Measurements from ENCODE around the gene CAMKV.

The CAMKV gene

GRCh38 chr3:49898991-49899390 is 29.3 kb upstream of the CAMKV start:
- DNase-seq (ENCODE audit: low read depth in 1 of 2, low spot score in 1 of 2): no peak

- DNase-seq (ENCODE audit: low read depth in 1 of 2, low spot score in 1 of 2): no peak
Measured at GRCh38 chr3:49896345-49896744, 26.6 kb upstream of the CAMKV start.

- DNase-seq (ENCODE audit: low read depth in 1 of 2, low spot score in 1 of 2): no peak
Measured at GRCh38 chr3:49895791-49896190, 26.1 kb upstream of the CAMKV start.

- no peak for DNase-seq (ENCODE audit: low read depth in 1 of 2, low spot score in 1 of 2)
Measured at GRCh38 chr3:49889296-49889695, 19.6 kb upstream of the CAMKV start.

GRCh38 chr3:49886922-49887265 is 17.2 kb upstream of the CAMKV start:
- no peak for DNase-seq (ENCODE audit: low read depth in 1 of 2, low spot score in 1 of 2)

DNA sequence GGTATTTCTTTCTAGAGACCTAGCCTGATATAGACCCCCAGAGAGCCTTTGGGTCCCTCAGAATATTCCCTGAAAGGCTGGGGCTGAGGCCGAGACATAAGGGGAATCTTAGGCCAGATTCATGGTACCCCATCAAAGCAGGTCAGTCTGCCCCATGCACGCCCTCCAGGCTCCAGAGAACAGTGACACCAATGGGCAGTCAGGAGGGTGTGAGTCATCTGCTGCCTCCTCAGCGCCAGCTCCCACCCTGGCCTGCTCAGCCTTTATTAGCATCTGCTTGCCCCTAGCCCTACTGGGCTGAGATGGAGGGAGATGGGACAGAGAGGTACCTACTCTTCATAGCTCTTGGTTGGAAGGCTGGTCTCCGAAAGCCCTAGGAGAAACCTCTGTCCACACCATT is 14.3 kb upstream of the CAMKV start:
- no peak for DNase-seq (ENCODE audit: low read depth in 1 of 2, low spot score in 1 of 2)

DNA sequence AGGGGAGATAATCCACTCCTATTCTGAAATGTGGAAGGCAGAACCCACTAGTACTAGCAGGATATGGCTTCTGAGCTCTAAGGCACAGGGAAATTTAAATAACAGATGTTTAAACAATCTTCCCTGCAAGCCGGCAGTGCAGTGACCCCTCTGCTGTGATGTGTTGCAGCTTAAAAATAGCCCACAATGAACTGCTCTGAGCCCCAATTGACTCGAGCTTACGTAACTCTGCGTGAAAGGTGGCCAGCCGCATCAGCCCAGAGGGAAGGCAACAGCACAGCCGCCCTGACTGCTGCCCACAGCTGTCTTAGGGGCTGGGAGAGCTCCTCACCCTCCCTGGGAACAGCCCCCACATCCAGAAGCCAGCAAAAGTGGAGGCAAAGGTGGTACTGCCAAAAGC is 12.5 kb upstream of the CAMKV start:
- no peak for DNase-seq (ENCODE audit: low read depth in 1 of 2, low spot score in 1 of 2)

DNA sequence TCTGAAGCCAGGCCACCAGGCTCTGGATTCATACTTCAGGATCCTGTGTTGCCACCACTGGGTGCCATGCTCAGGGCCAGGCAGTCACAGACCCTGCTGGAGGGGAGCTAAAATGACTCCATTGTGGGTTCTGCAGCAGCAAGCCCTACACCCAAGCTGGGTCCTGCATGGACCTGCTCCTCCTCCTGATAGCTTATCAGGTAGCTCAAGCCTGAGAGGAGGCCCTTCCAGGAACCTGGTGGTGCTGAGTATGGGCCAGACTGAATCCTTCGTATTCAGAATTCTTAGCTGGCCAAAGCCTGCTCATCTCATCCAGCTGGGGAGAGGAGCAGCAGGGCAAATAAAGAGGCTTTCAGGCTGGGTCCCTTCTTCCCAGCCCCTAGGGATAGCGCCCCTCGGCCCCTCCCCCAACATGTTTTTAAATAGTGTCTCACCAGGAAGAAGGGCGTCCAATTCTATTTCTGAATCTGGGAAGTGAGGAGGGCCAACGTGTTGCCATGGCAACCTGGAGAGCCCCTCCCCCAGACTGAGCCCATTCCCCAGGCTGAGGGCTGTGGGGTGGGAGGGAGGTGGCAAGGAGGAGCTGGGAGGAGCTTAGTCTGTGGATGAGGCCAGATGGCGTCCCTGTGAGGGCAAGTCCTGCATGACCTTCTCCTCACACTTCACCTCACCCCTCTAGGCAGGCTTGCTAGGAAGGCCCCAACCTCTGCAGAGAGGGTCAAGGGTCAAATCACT is 11.0 kb upstream of the CAMKV start:
- no peak for DNase-seq (ENCODE audit: low read depth in 1 of 2, low spot score in 1 of 2)

DNA sequence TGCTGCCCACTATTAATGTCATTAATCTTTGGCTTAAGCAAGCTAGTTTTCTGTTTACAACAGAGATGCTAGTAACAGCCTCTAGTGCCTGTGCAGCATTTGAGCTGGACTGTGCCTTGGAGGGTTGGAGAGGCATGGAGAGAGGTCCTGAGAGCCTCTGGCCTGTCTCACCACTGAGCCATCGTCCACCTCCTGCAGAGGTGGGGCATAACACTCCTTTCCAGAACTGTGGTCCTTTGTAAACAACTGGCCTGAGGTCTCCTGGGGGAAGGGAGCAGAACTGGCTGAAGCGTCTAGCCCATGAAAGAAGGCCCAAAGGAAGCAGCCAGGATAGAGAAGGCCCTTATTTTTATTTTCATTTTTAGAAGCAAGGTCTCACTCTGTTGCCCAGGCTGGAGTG is 10.0 kb upstream of the CAMKV start:
- no peak for DNase-seq (ENCODE audit: low read depth in 1 of 2, low spot score in 1 of 2)

- DNase-seq (ENCODE audit: low read depth in 1 of 2, low spot score in 1 of 2): no peak
Measured at GRCh38 chr3:49878686-49879085, 9.0 kb upstream of the CAMKV start.

DNA sequence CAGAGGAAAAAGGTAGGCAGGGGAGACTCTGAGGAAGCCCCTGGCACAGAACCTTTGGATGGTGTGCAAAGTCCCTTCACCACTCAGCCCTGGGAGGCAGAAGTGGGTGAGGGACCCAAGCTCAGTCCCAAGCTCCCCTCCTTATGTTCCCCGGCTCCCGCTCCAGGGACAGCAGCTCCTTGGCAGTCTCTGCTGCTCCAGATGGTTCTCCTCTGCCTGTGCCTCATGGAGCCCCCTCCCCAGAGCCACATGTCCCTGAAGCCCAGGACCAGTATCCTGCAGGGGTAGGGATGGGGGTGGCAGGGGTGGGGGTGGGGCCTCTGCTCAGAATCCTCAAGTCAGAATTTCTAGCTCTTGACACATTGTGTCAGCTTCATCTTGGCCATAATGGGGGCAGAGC is 8.0 kb upstream of the CAMKV start:
- no peak for DNase-seq (ENCODE audit: low read depth in 1 of 2, low spot score in 1 of 2)

DNA sequence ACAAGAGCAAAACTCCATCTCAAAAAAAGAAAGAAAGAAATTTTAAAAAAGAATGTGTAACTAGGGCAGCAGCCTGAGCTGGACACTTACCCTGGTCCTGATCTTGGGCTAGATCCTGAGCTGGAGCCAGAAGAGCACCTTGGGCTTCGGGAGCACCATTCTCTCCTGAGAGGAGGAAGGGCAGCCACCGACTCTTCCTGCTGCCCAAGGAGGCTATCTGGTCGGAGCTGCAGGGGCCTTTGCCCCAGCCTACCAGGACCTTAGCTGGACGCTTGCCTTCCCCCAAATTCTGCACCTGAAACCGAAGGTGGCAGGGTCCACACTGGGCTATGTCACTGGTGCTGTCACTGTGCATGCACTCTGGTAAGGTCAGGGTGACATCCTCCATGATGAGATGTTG is 6.9 kb upstream of the CAMKV start:
- DNase-seq (ENCODE audit: low read depth in 1 of 2, low spot score in 1 of 2): no peak

DNA sequence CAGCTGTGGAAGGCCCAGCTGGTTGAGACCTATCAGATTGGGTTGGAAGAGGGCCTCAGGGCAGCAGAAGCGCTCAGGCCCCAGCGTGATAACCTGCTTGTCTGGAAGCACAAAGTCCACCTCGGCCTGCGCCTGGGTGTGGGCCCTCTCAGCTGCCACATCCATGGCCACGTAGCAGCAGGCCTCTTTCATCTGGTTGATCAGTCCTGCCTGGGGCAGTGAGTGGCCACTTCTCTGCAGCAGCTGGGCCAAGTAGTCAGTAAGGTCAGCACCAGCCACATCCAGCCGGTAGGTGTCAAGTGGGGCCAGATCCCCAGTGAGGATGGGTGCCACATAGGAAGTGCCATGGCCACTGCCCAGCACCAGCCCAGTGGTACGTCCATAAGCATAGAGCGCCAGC is 3.9 kb upstream of the CAMKV start:
- no peak for DNase-seq (ENCODE audit: low read depth in 1 of 2, low spot score in 1 of 2)

- no peak for DNase-seq (ENCODE audit: low read depth in 1 of 2, low spot score in 1 of 2)
Measured at GRCh38 chr3:49872801-49873281, 3.1 kb upstream of the CAMKV start.

GRCh38 chr3:49871531-49872153 is 1.9 kb upstream of the CAMKV start:
- DNase-seq (ENCODE audit: low read depth in 1 of 2, low spot score in 1 of 2): no peak

DNA sequence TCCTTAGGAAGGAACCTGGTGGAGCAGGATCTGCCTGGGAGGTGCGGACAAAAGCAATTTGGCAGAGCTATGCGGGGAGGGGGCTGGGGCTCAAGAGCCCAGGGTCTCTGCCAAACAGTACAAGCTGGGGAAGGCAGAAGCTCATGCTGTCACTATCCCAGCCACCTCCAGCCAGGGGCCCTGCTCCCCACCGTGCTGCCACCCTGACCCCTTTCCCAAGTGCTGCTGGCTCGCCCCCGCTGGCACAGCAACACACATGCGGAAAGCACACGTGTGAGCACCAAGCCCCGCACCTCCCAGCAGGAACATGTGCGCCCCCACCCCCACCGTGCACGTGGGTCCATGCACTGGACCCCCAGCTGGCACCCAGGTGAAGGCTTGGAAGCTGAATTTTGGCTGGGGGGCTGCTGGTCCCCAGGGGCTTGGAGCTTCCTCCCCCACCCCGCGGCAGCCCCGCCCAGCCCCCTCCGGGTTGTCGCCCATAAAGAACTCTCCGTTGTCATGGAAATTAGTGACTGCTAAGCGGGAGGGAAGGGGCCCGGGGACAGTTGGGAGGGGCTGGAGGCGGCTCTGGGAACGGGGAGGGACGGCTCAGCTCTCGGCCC is 742 bp downstream of the CAMKV start:
- no peak for DNase-seq (ENCODE audit: low read depth in 1 of 2, low spot score in 1 of 2)

GRCh38 chr3:49867871-49868321 is 1.8 kb downstream of the CAMKV start:
- DNase-seq (ENCODE audit: low read depth in 1 of 2, low spot score in 1 of 2): no peak

GRCh38 chr3:49867400-49867799 is 2.3 kb downstream of the CAMKV start:
- no peak for DNase-seq (ENCODE audit: low read depth in 1 of 2, low spot score in 1 of 2)

GRCh38 chr3:49865198-49865784 is 4.4 kb downstream of the CAMKV start:
- DNase-seq (ENCODE audit: low read depth in 1 of 2, low spot score in 1 of 2): no peak

DNA sequence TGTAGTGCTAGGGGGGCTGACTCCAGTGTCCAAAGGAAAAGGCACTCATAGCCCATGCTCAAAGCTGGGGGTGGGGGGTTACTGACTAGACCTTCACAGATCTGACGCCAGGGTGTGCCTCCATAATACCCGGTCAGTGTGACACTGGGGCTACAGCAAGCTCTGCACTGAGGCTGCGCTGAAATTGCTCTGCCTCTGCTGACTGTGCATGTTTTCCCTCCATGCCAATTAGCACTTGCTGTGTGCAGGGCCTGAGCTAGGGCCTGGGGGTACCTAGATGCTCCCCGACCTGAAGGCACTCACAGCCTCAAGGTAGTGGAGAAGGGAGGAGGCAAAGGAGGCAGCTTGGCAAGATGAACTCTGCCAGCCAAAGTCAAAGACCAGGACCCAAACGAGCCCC is 5.2 kb downstream of the CAMKV start:
- no peak for DNase-seq (ENCODE audit: low read depth in 1 of 2, low spot score in 1 of 2)

GRCh38 chr3:49859576-49860305 is 10.0 kb downstream of the CAMKV start:
- DNase-seq (ENCODE audit: low read depth in 1 of 2, low spot score in 1 of 2): no peak
